Panc1 (cell line): ENCODE results near the gene RAI14. TPM values are rescaled to one million over a fixed set of nuclear protein-coding genes. Genes with fewer than 3 reads are reported as not detected.

Experiments
- ATAC-seq: fragments of 200-7000 bp; cut with Tn5 transposase; 2 replicates; pipeline ENCODE4 v1.9.1; 2020; ENCODE audit warnings: mild to moderate bottlenecking, moderate library complexity
- BruUV-seq: library from RNA; stranded (reverse); fragments of 400-500 nt; replicated peaks from 2 replicates; lab custom pipeline; 2021; lab: Mats Ljungman, UMichigan
- CTCF ChIA-PET: fragments of 300-600 bp; sonication (Branson Sonifier 250); formaldehyde crosslinking; loops from one replicate; lab custom pipeline; 2022; ENCODE audit warnings: antibody characterized with exemption; lab: Charles Lee
- POLR2A ChIA-PET: fragments of 300-600 bp; sonication (Branson Sonifier 250); formaldehyde crosslinking; loops from one replicate; lab custom pipeline; 2022; ENCODE audit warnings: antibody characterized with exemption; lab: Charles Lee
- DNase-seq: peaks from one replicate; pipeline ENCODE4 v3.0.0-alpha.2; 2010; ENCODE audit warnings: low read depth, low spot score
- H3K27ac ChIP-seq: 2 replicates; pipeline ENCODE4 v1.5.1; 2011; ENCODE audit warnings: mild to moderate bottlenecking, low read length, inconsistent platforms
- H3K27me3 ChIP-seq: fragments of 200-500 bp; sonication (Bioruptor generic); 2 replicates; pipeline ENCODE4 v1.6.0; 2014; ENCODE audit warnings: low read length, inconsistent platforms; ENCODE audit not compliant: control insufficient read depth, insufficient read depth
- H3K36me3 ChIP-seq: fragments of 200-500 bp; sonication (Bioruptor generic); 2 replicates; pipeline ENCODE4 v1.5.1; 2014; ENCODE audit warnings: inconsistent platforms, mild to moderate bottlenecking, low read length, moderate library complexity; ENCODE audit not compliant: control insufficient read depth, insufficient read depth
- H3K4me1 ChIP-seq: 2 replicates; pipeline ENCODE4 v1.5.1; 2011; ENCODE audit warnings: inconsistent platforms, mild to moderate bottlenecking, low read length, moderate library complexity; ENCODE audit not compliant: control insufficient read depth, insufficient read depth
- H3K4me3 ChIP-seq, 2 experiments: 2 replicates each; pipeline ENCODE4 v1.5.1; 2011 to 2012; ENCODE audit warnings: low read depth in 2 of 2, low read length in 2 of 2, mild to moderate bottlenecking in 2 of 2, inconsistent platforms in 1 of 2, moderate library complexity in 1 of 2
- H3K9me3 ChIP-seq: fragments of 200-500 bp; sonication (Bioruptor generic); 2 replicates; pipeline ENCODE4 v1.5.1; 2014; ENCODE audit warnings: low read depth, mild to moderate bottlenecking, inconsistent platforms, low read length, moderate library complexity; ENCODE audit not compliant: control insufficient read depth, insufficient read depth
- POLR2AphosphoS5 ChIP-seq: IDR thresholded peaks from 2 replicates; pipeline ENCODE4 v1.6.1; 2012; ENCODE audit warnings: mild to moderate bottlenecking, low read depth, low read length, moderate library complexity
- SIN3A ChIP-seq: IDR thresholded peaks from 2 replicates; pipeline ENCODE4 v1.6.1; 2012; ENCODE audit warnings: low read depth, mild to moderate bottlenecking, low read length, moderate library complexity, borderline replicate concordance; ENCODE audit not compliant: insufficient read depth
- TCF7L2 ChIP-seq: IDR thresholded peaks from 2 replicates; pipeline ENCODE4 v1.6.1; 2011; ENCODE audit warnings: mild to moderate bottlenecking, low read depth, low read length, inconsistent platforms
- in situ Hi-C: cut with HindIII; loops from 2 replicates; pipeline ENCODE4 v1.10.0; 2016; ENCODE audit warnings: low sequenced_read_pairs, low pct_unique_long_range_greater_than_20kb
- intact Hi-C: fragments of 100-400 bp; cut with micrococcal nuclease; formaldehyde crosslinking; loops from one replicate; pipeline ENCODE4 v1.10.0; 2022; ENCODE audit not compliant: unreplicated experiment
- total RNA-seq: library from RNA; stranded (reverse); gene quantifications from one replicate; pipeline ENCODE4 v1.2.1, GENCODE V29; 2021; ENCODE audit not compliant: unreplicated experiment
- TF ChIP-seq, protein P1 (sequence below): fragments of 450-650 bp; IDR thresholded peaks from 2 replicates; pipeline ENCODE4 v1.5.1; 2017; ENCODE audit warnings: mild to moderate bottlenecking
- TF ChIP-seq, protein P2 (sequence below), 2 experiments: IDR thresholded peaks; 2 replicates each; pipeline ENCODE4 v1.6.1; 2011 to 2012; ENCODE audit warnings: low read depth in 2 of 2, control low read depth in 1 of 2, low read length in 1 of 2, mild to moderate bottlenecking in 1 of 2, moderate library complexity in 1 of 2; ENCODE audit not compliant: insufficient read depth in 1 of 2

RAI14 gene
- total RNA-seq, 1 experiment from 2014 or later, result 18.5 TPM

DNA sequence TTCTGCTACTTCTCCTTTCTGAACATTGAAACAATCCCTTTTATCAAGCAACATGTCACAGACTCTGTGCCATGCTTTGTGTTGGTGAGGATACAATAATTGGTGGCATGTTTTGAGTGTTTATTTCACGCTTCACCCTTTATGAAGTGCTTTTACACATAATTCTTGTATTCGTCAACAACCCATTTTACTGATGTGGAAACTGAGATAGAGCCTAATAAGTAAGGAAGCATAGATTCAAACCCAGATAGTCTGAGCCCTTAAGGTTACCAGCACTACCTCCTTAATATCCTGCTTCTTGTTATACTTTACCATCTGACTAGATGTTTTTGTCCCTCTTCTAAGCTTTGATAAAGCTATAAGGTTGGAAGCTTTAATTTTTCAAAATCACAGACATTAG, 133.5 kb downstream of the RAI14 start:
- Histone ChIP-seq H3K4me3 (no peak overlapping the region), H3K9me3 (no peaks in the 10 kb centered on the region; the same call in 1 of the 2 replicates), H3K27ac (no peak overlapping the region), H3K36me3 (no peaks in the 10 kb centered on the region), H3K27me3 (no peaks in the 10 kb centered on the region), H3K4me1 (no peaks in the 10 kb centered on the region)
- ATAC-seq, result no peak
- ChIA-PET POLR2A (no interaction called here), CTCF (no interaction called here)
- intact Hi-C loops (no loop called here), in situ Hi-C loops (no loop called here)
- no TSS peak for BruUV-seq
- no peak for DNase-seq
- TF ChIP-seq, protein P1, sequence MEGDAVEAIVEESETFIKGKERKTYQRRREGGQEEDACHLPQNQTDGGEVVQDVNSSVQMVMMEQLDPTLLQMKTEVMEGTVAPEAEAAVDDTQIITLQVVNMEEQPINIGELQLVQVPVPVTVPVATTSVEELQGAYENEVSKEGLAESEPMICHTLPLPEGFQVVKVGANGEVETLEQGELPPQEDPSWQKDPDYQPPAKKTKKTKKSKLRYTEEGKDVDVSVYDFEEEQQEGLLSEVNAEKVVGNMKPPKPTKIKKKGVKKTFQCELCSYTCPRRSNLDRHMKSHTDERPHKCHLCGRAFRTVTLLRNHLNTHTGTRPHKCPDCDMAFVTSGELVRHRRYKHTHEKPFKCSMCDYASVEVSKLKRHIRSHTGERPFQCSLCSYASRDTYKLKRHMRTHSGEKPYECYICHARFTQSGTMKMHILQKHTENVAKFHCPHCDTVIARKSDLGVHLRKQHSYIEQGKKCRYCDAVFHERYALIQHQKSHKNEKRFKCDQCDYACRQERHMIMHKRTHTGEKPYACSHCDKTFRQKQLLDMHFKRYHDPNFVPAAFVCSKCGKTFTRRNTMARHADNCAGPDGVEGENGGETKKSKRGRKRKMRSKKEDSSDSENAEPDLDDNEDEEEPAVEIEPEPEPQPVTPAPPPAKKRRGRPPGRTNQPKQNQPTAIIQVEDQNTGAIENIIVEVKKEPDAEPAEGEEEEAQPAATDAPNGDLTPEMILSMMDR, result no peak
- TF ChIP-seq, protein P2, sequence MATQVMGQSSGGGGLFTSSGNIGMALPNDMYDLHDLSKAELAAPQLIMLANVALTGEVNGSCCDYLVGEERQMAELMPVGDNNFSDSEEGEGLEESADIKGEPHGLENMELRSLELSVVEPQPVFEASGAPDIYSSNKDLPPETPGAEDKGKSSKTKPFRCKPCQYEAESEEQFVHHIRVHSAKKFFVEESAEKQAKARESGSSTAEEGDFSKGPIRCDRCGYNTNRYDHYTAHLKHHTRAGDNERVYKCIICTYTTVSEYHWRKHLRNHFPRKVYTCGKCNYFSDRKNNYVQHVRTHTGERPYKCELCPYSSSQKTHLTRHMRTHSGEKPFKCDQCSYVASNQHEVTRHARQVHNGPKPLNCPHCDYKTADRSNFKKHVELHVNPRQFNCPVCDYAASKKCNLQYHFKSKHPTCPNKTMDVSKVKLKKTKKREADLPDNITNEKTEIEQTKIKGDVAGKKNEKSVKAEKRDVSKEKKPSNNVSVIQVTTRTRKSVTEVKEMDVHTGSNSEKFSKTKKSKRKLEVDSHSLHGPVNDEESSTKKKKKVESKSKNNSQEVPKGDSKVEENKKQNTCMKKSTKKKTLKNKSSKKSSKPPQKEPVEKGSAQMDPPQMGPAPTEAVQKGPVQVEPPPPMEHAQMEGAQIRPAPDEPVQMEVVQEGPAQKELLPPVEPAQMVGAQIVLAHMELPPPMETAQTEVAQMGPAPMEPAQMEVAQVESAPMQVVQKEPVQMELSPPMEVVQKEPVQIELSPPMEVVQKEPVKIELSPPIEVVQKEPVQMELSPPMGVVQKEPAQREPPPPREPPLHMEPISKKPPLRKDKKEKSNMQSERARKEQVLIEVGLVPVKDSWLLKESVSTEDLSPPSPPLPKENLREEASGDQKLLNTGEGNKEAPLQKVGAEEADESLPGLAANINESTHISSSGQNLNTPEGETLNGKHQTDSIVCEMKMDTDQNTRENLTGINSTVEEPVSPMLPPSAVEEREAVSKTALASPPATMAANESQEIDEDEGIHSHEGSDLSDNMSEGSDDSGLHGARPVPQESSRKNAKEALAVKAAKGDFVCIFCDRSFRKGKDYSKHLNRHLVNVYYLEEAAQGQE (IDR thresholded peaks at IDR 0.05; ENCODE audit: insufficient read depth in 1 of 2, low read depth in 2 of 2, low read length in 1 of 2), result no peak
- TF ChIP-seq TCF7L2, result no peak

DNA sequence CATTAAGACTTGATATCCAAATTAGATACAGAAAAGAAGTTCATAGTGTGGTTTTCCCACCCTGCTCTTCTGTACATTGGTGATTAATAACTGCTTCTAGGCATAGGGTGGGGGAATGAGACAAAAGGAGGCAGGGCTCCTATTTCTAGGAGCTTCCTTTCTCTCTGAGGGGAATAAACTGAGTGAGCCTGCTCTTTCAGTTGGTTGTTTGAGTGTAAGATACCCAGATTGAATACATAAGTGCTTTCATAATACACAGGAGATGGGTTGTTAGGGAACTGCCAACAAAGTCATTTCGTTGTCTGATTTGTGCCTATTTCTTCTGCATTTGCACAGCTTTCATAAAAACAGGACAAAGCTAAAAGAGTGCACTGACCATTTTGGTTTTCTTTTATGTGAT, 133.9 kb downstream of the RAI14 start:
- Histone ChIP-seq H3K4me3 (no peak overlapping the region), H3K36me3 (no peaks in the 10 kb centered on the region), H3K9me3 (no peaks in the 10 kb centered on the region; the same call in 1 of the 2 replicates), H3K27ac (no peak overlapping the region), H3K27me3 (no peaks in the 10 kb centered on the region), H3K4me1 (no peaks in the 10 kb centered on the region)
- intact Hi-C loops, result no loop called here
- CTCF ChIA-PET, result no interaction called here
- in situ Hi-C loops, result no loop called here
- TF ChIP-seq SIN3A, result no peak
- TF ChIP-seq POLR2AphosphoS5, result no peak
- TF ChIP-seq, protein P2 (IDR thresholded peaks at IDR 0.05; ENCODE audit: insufficient read depth in 1 of 2, low read depth in 2 of 2, low read length in 1 of 2), result no peak
- no peak for TF ChIP-seq TCF7L2
- TF ChIP-seq, protein P1, result no peak
- POLR2A ChIA-PET, result no interaction called here
- BruUV-seq, result no TSS peak
- DNase-seq (no peak), ATAC-seq (no peak)
